Mesothelial cell of epicardium (in vitro differentiated cells): ENCODE measurements around the gene DLD. TPM values are rescaled to one million over a fixed set of nuclear protein-coding genes. Genes with fewer than 3 reads are reported as not detected.

Experiments used
- DNase-seq, 2 experiments: peaks; one replicate each; pipeline ENCODE4 v3.0.0; 2021; ENCODE audit warnings: low spot score in 2 of 2; ENCODE audit not compliant: unreplicated experiment in 2 of 2
- H3K27ac Mint-ChIP-seq: 2 replicates; pipeline ENCODE4 v1.8.0; 2021; ENCODE audit warnings: mixed read lengths
- H3K27me3 Mint-ChIP-seq: 2 replicates; pipeline ENCODE4 v1.8.0; 2021; ENCODE audit warnings: low read depth, mixed read lengths
- H3K36me3 Mint-ChIP-seq: 2 replicates; pipeline ENCODE4 v1.8.0; 2021; ENCODE audit warnings: mixed read lengths
- H3K4me1 Mint-ChIP-seq: 2 replicates; pipeline ENCODE4 v1.8.0; 2021; ENCODE audit warnings: mixed read lengths
- H3K4me3 Mint-ChIP-seq: 2 replicates; pipeline ENCODE4 v1.8.0; 2021; ENCODE audit warnings: mild to moderate bottlenecking, moderate library complexity, mixed read lengths
- H3K9me3 Mint-ChIP-seq: 2 replicates; pipeline ENCODE4 v1.8.0; 2021; ENCODE audit warnings: mixed read lengths
- CTCF ChIP-seq: fragments of 200-600 bp; sonication (generic); IDR thresholded peaks from one replicate; pipeline ENCODE4 v1.5.0; 2021; ENCODE audit warnings: antibody characterized with exemption; ENCODE audit not compliant: unreplicated experiment
- total RNA-seq: library from RNA; stranded (reverse); gene quantifications from 3 replicates; pipeline ENCODE4 v1.2.1, GENCODE V29; 2021

The DLD gene
- total RNA-seq, 1 donor from 2014 or later: 61.5 TPM

- DNase-seq: no peak
- H3K27ac Mint-ChIP-seq: no peak overlapping the region
- no peaks in the 10 kb centered on the region for H3K4me1 Mint-ChIP-seq
- peaks cover 33% of the 10 kb centered on the region for H3K27me3 Mint-ChIP-seq
- no peak for TF ChIP-seq CTCF
- no peak overlapping the region for H3K4me3 Mint-ChIP-seq
- H3K9me3 Mint-ChIP-seq: no peaks in the 10 kb centered on the region
- no peaks in the 10 kb centered on the region for H3K36me3 Mint-ChIP-seq
These were observed 33.5 kb upstream of the DLD start for GRCh38 chr7:107857541-107857912.

- Mint-ChIP-seq H3K27ac (no peak overlapping the region), H3K4me3 (no peak overlapping the region), H3K36me3 (no peaks in the 10 kb centered on the region), H3K4me1 (no peaks in the 10 kb centered on the region), H3K9me3 (no peaks in the 10 kb centered on the region), H3K27me3 (peaks cover 33% of the 10 kb centered on the region)
- no peak for DNase-seq
- TF ChIP-seq CTCF: no peak
These were observed 32.7 kb upstream of the DLD start for GRCh38 chr7:107858280-107858679.

- no peak for TF ChIP-seq CTCF
- H3K4me3 Mint-ChIP-seq: no peak overlapping the region
- H3K4me1 Mint-ChIP-seq: no peaks in the 10 kb centered on the region
- H3K9me3 Mint-ChIP-seq: no peaks in the 10 kb centered on the region
- H3K36me3 Mint-ChIP-seq: no peaks in the 10 kb centered on the region
- DNase-seq: no peak
- no peak overlapping the region for H3K27ac Mint-ChIP-seq
- H3K27me3 Mint-ChIP-seq: peaks cover 26% of the 10 kb centered on the region
These were observed 30.6 kb upstream of the DLD start for GRCh38 chr7:107860279-107860961.

GRCh38 chr7:107860981-107861652 is 29.9 kb upstream of the DLD start:
- Mint-ChIP-seq H3K36me3 (no peaks in the 10 kb centered on the region), H3K4me3 (no peak overlapping the region), H3K27me3 (peaks cover 31% of the 10 kb centered on the region), H3K9me3 (no peaks in the 10 kb centered on the region), H3K27ac (no peak overlapping the region), H3K4me1 (no peaks in the 10 kb centered on the region)
- no peak for DNase-seq
- TF ChIP-seq CTCF: no peak

- H3K27me3 Mint-ChIP-seq: peaks cover 34% of the 10 kb centered on the region
- H3K27ac Mint-ChIP-seq: no peak overlapping the region
These were observed 24.8 kb upstream of the DLD start for GRCh38 chr7:107865956-107866775.

More at GRCh38 chr7:107865956-107866775, 24.8 kb upstream of the DLD start:
- no peak for TF ChIP-seq CTCF
- H3K9me3 Mint-ChIP-seq: no peaks in the 10 kb centered on the region
- no peaks in the 10 kb centered on the region for H3K4me1 Mint-ChIP-seq
- no peak for DNase-seq
- H3K4me3 Mint-ChIP-seq: no peak overlapping the region
- no peaks in the 10 kb centered on the region for H3K36me3 Mint-ChIP-seq
